Measurements from ENCODE around the gene VSTM2B.

DNA sequence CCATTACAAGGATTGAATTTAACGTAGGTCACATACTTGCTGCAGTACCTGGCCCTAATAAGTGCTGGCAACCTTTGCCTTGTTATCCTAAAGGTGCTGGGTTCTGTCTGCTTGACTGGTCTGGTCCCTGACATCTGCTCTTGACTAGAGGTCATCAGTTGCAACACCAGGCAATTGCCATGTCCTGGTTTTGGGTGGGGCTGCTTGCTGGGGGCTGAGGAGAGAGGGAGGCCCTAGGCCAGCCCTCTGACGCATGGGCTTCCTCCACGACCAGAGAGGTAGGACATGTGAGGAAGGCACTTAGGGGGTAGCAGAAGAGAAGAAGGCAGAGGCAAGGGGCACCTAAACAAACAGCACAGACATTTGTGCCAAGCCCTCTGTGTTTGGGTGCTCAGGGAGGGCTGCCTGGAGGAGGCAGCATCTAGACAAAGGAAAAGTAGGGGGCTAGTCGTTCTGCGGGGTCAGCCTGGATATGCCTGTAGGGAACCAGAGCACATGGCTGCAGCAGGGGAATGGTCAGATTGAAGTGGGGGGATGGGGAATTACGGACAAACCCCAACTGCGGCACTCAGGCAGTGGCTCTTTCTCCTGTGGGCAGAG is 21.7 kb downstream of the VSTM2B start:
- TF ChIP-seq, protein P1, sequence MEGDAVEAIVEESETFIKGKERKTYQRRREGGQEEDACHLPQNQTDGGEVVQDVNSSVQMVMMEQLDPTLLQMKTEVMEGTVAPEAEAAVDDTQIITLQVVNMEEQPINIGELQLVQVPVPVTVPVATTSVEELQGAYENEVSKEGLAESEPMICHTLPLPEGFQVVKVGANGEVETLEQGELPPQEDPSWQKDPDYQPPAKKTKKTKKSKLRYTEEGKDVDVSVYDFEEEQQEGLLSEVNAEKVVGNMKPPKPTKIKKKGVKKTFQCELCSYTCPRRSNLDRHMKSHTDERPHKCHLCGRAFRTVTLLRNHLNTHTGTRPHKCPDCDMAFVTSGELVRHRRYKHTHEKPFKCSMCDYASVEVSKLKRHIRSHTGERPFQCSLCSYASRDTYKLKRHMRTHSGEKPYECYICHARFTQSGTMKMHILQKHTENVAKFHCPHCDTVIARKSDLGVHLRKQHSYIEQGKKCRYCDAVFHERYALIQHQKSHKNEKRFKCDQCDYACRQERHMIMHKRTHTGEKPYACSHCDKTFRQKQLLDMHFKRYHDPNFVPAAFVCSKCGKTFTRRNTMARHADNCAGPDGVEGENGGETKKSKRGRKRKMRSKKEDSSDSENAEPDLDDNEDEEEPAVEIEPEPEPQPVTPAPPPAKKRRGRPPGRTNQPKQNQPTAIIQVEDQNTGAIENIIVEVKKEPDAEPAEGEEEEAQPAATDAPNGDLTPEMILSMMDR (IDR thresholded peaks at IDR 0.05; ENCODE audit: low read depth, low read length): no peak
- TF ChIP-seq POLR2A (IDR thresholded peaks at IDR 0.05; ENCODE audit: extremely low read depth, insufficient read length): no peak
